Measurements from ENCODE around the gene ALDH1B1.

Gene ALDH1B1

DNA sequence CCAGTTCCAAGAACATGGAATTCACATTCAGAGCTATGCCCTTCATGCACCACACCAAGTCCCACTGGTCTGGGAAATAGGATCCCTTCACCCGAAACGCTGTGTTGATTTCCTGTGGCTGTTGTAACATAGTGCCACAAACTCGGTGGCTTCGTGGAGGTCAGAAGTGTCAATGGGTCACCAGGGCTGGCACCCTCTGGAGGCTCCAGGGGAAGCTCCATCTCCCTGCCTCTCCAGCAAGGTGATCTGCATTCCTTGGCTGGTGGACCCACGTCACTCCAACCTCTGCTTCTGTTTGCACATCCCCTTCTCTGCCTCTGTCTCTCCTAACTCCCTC, 28.9 kb upstream of the ALDH1B1 start:
- H3K4me1 ChIP-seq (ENCODE audit: control insufficient read depth, insufficient read depth, low read length), result no peaks in the 10 kb centered on the region
- no peak overlapping the region for H3K9ac ChIP-seq (ENCODE audit: low read depth, low read length)
- H3K4me3 ChIP-seq (ENCODE audit: low read depth, low read length), result no peak overlapping the region
- no peaks in the 10 kb centered on the region for H3K9me3 ChIP-seq (ENCODE audit: control insufficient read depth, insufficient read depth, low read length)
- H3K27ac ChIP-seq (ENCODE audit: low read depth, low read length), result no peak overlapping the region
- H3K27me3 ChIP-seq (ENCODE audit: control insufficient read depth, insufficient read depth, low read length), result peaks cover 2% of the 10 kb centered on the region
- no peaks in the 10 kb centered on the region for H3K36me3 ChIP-seq (ENCODE audit: control insufficient read depth, insufficient read depth, low read length)

DNA sequence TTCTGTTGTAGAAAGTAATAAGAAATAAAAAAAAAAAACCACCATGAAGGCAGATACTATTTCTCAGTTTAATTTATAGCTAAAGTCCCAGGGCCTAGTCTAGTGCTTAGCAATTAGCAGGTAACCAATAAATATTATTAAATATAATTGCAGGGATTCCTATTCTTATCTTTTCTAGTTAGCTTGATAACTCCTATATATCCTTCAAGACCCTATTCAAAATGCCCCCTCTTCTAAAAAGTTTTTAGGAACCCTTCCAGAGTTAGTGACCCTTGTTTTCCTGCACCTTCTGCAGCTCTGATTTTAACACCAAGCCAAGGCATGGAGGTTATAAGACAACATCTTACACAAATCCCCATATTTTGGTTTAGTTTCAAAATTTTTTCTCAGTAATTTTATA, 24.6 kb upstream of the ALDH1B1 start:
- Histone ChIP-seq H3K4me1 (ENCODE audit: control insufficient read depth, insufficient read depth, low read length) (no peaks in the 10 kb centered on the region; the same call in 1 of the 2 replicates), H3K9ac (ENCODE audit: low read depth, low read length) (no peak overlapping the region), H3K27me3 (ENCODE audit: control insufficient read depth, insufficient read depth, low read length) (peaks cover 17% of the 10 kb centered on the region), H3K4me3 (ENCODE audit: low read depth, low read length) (no peak overlapping the region), H3K9me3 (ENCODE audit: control insufficient read depth, insufficient read depth, low read length) (no peaks in the 10 kb centered on the region), H3K36me3 (ENCODE audit: control insufficient read depth, insufficient read depth, low read length) (no peaks in the 10 kb centered on the region), H3K27ac (ENCODE audit: low read depth, low read length) (no peak overlapping the region)

DNA sequence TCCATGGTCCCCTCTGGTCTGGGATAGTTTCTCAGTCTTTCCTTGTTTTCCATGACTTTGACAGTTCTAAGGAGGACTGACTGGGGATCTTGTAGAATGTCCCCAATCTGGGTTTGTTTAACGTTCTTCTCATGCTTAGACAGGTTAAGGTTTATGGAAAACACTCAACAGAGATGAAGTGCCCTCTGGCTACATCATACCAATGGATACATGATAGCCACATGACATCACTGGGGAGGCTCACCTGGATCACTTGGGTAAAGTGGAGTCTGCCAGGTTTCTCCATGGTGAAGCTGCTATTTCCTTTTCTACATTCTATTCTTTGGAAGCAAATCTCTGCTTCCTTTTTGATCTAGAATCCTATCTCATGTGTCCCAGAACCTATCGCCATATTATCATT, 23.8 kb upstream of the ALDH1B1 start:
- Histone ChIP-seq H3K9me3 (ENCODE audit: control insufficient read depth, insufficient read depth, low read length) (no peaks in the 10 kb centered on the region), H3K9ac (ENCODE audit: low read depth, low read length) (no peak overlapping the region), H3K36me3 (ENCODE audit: control insufficient read depth, insufficient read depth, low read length) (no peaks in the 10 kb centered on the region), H3K27me3 (ENCODE audit: control insufficient read depth, insufficient read depth, low read length) (peaks cover 18% of the 10 kb centered on the region), H3K4me3 (ENCODE audit: low read depth, low read length) (no peak overlapping the region), H3K27ac (ENCODE audit: low read depth, low read length) (no peak overlapping the region), H3K4me1 (ENCODE audit: control insufficient read depth, insufficient read depth, low read length) (no peaks in the 10 kb centered on the region; the same call in 1 of the 2 replicates)

DNA sequence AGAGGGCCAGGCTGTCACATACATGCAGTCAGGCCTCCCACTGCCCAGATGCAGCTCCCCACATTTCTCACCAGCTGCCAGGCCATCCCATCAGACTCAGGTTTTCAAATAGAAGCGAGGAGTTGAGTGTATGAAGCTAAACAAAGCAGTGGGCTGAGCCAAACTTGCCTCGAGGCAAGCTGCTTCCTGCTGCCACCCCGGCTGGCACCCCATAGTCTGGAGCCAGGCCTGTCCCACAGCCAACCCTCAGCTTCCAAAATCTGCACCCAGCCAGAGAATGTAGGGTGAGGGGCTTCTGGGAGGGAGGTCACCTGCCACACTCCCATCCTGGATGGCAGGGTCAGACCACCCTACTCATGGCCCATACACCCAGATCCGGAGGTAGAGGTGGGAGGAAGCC, 22.3 kb upstream of the ALDH1B1 start:
- no peaks in the 10 kb centered on the region; the same call in 1 of the 2 replicates for H3K4me1 ChIP-seq (ENCODE audit: control insufficient read depth, insufficient read depth, low read length)
- peaks cover 18% of the 10 kb centered on the region for H3K27me3 ChIP-seq (ENCODE audit: control insufficient read depth, insufficient read depth, low read length)
- no peaks in the 10 kb centered on the region for H3K36me3 ChIP-seq (ENCODE audit: control insufficient read depth, insufficient read depth, low read length)
- H3K4me3 ChIP-seq (ENCODE audit: low read depth, low read length), result no peak overlapping the region
- H3K27ac ChIP-seq (ENCODE audit: low read depth, low read length), result no peak overlapping the region
- no peak overlapping the region for H3K9ac ChIP-seq (ENCODE audit: low read depth, low read length)
- no peaks in the 10 kb centered on the region for H3K9me3 ChIP-seq (ENCODE audit: control insufficient read depth, insufficient read depth, low read length)

DNA sequence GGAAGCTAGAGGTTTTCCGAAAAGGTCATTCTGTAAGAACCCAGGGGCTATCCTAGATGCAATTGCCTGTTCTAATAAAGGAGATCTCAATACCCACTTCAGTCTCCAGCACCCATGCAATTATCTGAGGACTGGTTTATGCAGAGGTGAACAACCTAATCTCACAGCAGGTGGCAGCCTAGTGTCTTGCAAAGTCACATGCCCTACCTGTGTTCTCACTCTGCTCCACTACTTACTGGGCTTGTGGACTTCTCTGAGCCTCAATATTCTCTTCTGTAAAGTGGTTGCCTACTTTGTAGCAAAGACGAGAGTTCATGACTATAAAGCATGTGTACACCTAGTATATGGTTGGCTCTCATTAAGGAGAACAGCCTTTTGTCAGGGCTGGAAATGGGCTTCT, 21.0 kb upstream of the ALDH1B1 start:
- no peak overlapping the region for H3K9ac ChIP-seq (ENCODE audit: low read depth, low read length)
- no peaks in the 10 kb centered on the region for H3K36me3 ChIP-seq (ENCODE audit: control insufficient read depth, insufficient read depth, low read length)
- H3K4me3 ChIP-seq (ENCODE audit: low read depth, low read length), result no peak overlapping the region
- H3K27ac ChIP-seq (ENCODE audit: low read depth, low read length), result no peak overlapping the region
- H3K27me3 ChIP-seq (ENCODE audit: control insufficient read depth, insufficient read depth, low read length), result peaks cover 18% of the 10 kb centered on the region
- no peaks in the 10 kb centered on the region for H3K9me3 ChIP-seq (ENCODE audit: control insufficient read depth, insufficient read depth, low read length)
- H3K4me1 ChIP-seq (ENCODE audit: control insufficient read depth, insufficient read depth, low read length), result no peaks in the 10 kb centered on the region; the same call in 1 of the 2 replicates

DNA sequence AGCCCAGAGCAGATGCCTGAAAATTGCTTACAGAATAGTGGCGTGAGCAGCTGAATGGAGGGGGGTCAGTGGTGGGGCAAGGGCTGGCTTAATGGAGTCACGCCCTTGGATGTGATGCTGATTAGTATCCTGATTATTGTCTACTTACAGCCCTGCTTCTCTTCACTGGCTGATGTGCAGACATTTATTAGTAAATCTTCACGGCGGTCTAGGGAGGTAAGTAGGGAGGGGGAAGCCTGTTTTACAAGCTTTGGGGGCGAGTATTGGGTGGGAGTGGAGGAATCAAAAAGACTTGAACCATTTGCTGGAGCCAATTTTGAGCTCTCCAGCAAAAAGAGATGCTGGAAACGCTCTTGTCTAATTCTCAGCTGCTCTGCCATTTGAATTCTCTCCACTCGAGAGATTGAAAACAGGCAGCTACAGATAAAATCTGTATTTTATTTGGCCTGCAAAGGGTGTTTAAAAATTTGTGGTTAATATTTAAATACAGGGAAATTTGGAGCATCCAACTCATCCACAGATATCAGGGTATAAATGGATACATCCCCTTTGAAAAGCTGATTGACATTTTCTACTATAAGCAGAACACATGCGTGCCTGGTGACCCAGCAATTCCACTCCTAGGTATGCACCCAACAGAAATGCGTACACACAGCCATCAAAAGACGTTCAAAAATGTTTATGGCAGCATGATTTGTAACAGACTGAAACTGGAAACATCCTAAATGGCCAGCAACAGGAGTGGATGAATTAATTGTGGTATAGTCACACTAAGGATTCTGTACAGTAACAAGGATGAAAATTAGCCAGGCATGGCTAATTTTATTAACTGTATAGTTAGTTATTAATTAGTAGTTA, 19.5 kb upstream of the ALDH1B1 start:
- H3K4me3 ChIP-seq (ENCODE audit: low read depth, low read length), result no peak overlapping the region
- no peak overlapping the region for H3K27ac ChIP-seq (ENCODE audit: low read depth, low read length)
- H3K9me3 ChIP-seq (ENCODE audit: control insufficient read depth, insufficient read depth, low read length), result no peaks in the 10 kb centered on the region
- H3K9ac ChIP-seq (ENCODE audit: low read depth, low read length), result no peak overlapping the region
- H3K4me1 ChIP-seq (ENCODE audit: control insufficient read depth, insufficient read depth, low read length), result no peaks in the 10 kb centered on the region; the same call in 1 of the 2 replicates
- peaks cover 18% of the 10 kb centered on the region for H3K27me3 ChIP-seq (ENCODE audit: control insufficient read depth, insufficient read depth, low read length)
- no peaks in the 10 kb centered on the region for H3K36me3 ChIP-seq (ENCODE audit: control insufficient read depth, insufficient read depth, low read length)

DNA sequence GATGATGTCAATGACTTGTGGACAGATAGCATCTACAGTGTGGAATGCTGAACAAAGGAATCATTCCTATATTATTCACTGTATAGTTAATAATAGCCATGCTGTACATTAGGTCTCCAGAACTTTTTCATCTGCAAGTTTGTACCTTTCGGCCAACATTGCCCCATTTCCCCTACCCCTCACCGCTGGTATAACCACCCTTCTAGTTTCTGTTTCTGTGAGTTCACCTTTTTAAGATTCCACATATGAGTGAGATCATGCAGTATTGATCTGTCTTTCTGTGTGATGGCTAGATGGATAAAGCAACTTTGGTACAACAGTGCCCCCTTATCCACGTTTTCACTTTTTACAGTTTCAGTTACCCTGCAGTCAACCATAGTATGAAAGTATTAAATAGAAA, 18.8 kb upstream of the ALDH1B1 start:
- no peaks in the 10 kb centered on the region for H3K9me3 ChIP-seq (ENCODE audit: control insufficient read depth, insufficient read depth, low read length)
- peaks cover 15% of the 10 kb centered on the region for H3K27me3 ChIP-seq (ENCODE audit: control insufficient read depth, insufficient read depth, low read length)

DNA sequence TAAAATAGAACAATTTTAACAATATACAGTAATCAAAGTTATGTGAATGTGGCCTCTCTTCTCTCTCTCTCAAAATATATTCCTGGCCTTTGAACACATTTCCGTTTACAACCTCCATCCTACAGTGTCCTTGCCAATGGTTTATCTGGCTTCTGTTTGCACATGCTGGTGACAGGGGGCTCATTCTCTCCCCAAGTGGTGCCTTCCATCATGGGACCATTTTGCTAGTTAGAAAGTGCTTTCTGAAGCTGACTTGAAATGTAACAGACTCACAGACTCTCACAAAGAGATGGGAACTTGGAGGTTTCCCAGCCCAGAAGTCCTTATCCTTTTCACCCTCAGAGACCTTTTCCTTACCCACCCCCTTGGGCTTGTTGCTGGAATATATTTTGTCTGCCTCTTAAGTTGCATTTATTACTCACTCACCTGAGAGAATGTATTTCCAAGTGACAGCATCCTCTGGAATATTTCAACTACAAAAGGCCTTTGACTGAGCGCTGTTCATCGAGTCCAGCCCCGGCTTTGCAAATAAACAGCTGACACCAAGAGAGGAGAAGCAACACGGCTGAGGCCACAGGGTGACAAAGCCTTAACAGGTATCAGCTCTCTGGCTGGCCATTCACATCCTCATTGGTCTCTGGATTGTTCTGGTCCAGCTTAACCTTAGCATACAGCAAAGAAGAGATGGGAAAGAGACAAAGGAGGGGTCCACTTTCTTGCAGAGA, 17.5 kb upstream of the ALDH1B1 start:
- H3K4me3 ChIP-seq (ENCODE audit: low read depth, low read length), result no peak overlapping the region

More for the DNA sequence above, 18.8 kb upstream of the ALDH1B1 start:
- no peak overlapping the region for H3K9ac ChIP-seq (ENCODE audit: low read depth, low read length)
- H3K36me3 ChIP-seq (ENCODE audit: control insufficient read depth, insufficient read depth, low read length), result no peaks in the 10 kb centered on the region
- H3K27ac ChIP-seq (ENCODE audit: low read depth, low read length), result no peak overlapping the region
- no peaks in the 10 kb centered on the region; the same call in 1 of the 2 replicates for H3K4me1 ChIP-seq (ENCODE audit: control insufficient read depth, insufficient read depth, low read length)
- H3K4me3 ChIP-seq (ENCODE audit: low read depth, low read length), result no peak overlapping the region

DNA sequence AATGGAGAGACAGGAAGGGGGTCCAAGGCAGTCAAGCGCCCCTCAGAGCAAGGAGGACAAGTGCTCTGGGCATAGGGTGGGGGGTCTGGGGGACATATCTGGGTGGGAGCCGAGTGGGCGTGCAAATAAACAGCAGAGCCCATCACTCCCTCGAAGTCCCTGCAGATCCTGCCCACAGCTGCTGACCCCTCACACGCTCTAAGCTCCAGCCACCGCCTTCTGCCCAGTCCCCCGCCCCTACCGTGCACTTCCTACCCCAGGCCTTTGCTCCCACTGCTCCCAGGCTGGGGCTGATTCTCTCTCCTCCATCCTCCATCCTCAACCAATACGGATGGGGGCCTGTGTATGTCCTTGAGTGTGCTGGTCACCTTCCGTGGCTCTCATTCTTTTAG, 16.9 kb upstream of the ALDH1B1 start:
- peaks cover 19% of the 10 kb centered on the region; the same call in 1 of the 2 replicates for H3K27me3 ChIP-seq (ENCODE audit: control insufficient read depth, insufficient read depth, low read length)
- no peaks in the 10 kb centered on the region for H3K36me3 ChIP-seq (ENCODE audit: control insufficient read depth, insufficient read depth, low read length)
- no peak overlapping the region for H3K4me3 ChIP-seq (ENCODE audit: low read depth, low read length)
- peaks cover 9% of the 10 kb centered on the region for H3K4me1 ChIP-seq (ENCODE audit: control insufficient read depth, insufficient read depth, low read length)
- H3K9ac ChIP-seq (ENCODE audit: low read depth, low read length), result no peak overlapping the region
- H3K27ac ChIP-seq (ENCODE audit: low read depth, low read length), result no peak overlapping the region
- no peaks in the 10 kb centered on the region for H3K9me3 ChIP-seq (ENCODE audit: control insufficient read depth, insufficient read depth, low read length)

More for the DNA sequence above, 17.5 kb upstream of the ALDH1B1 start:
- Histone ChIP-seq H3K27ac (ENCODE audit: low read depth, low read length) (no peak overlapping the region), H3K9ac (ENCODE audit: low read depth, low read length) (no peak overlapping the region), H3K9me3 (ENCODE audit: control insufficient read depth, insufficient read depth, low read length) (no peaks in the 10 kb centered on the region), H3K27me3 (ENCODE audit: control insufficient read depth, insufficient read depth, low read length) (peaks cover 19% of the 10 kb centered on the region; the same call in 1 of the 2 replicates), H3K36me3 (ENCODE audit: control insufficient read depth, insufficient read depth, low read length) (no peaks in the 10 kb centered on the region), H3K4me1 (ENCODE audit: control insufficient read depth, insufficient read depth, low read length) (peaks cover 3% of the 10 kb centered on the region; the same call in 1 of the 2 replicates)

DNA sequence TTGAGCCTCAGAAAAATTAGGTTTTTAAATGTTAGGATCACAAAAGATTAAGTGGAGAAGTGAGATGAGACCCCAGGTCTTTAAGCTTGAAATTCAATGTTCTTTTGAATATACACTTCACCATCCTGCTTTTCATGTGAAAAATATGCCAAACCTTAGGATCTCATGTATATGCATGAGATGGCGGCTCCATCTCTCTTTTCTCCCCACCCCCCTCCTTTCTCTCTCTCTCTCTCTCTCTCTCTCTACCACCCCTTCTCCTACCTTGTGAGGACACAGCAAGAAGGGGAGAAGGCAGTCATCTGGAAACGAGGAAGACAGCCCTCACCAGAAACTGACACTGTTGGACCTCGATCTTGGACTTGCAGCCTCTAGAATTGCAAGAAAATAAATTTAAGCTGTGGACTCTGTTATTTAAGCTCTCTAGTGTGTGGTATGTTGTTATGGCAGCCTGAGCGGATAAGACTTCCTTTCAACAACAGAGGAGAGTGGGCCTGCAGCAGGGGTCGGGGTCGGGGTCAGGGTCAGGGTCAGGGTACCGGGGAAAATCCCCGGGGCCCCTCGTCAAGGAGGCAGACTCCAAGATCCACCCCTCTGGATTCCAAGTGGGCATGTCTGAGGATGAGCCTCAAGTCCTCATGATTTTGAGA, 16.4 kb upstream of the ALDH1B1 start:
- no peak overlapping the region for H3K27ac ChIP-seq (ENCODE audit: low read depth, low read length)
- peaks cover 19% of the 10 kb centered on the region; the same call in 1 of the 2 replicates for H3K27me3 ChIP-seq (ENCODE audit: control insufficient read depth, insufficient read depth, low read length)
- H3K4me1 ChIP-seq (ENCODE audit: control insufficient read depth, insufficient read depth, low read length), result peaks cover 15% of the 10 kb centered on the region
- H3K4me3 ChIP-seq (ENCODE audit: low read depth, low read length), result no peak overlapping the region
- H3K9me3 ChIP-seq (ENCODE audit: control insufficient read depth, insufficient read depth, low read length), result no peaks in the 10 kb centered on the region
- H3K36me3 ChIP-seq (ENCODE audit: control insufficient read depth, insufficient read depth, low read length), result no peaks in the 10 kb centered on the region
- H3K9ac ChIP-seq (ENCODE audit: low read depth, low read length), result no peak overlapping the region

All from HUES48 (cell line).